HG03442 (cell line): Measurements from ENCODE around the gene BTF3L4.
"Not testable (repeated sequence)": the region's sequence is repeated elsewhere in the genome, so short reads cannot be mapped to it uniquely, and the experiment has no call there.

Experiments
- ATAC-seq: cut with Tn5 transposase; IDR thresholded peaks from one replicate; pipeline ENCODE4 v1.9.1; 2021; ENCODE audit warnings: mild to moderate bottlenecking, moderate library complexity; ENCODE audit not compliant: unreplicated experiment

Gene BTF3L4

GRCh38 chr1:52056163-52056936, at the start of gene BTF3L4:
Gene BTF3L4, plus strand, starts transcription at chr1:52056295. Its CDS starts 3,553 bp downstream, at chr1:52059848.
- peak; percentile 84 for ATAC-seq

GRCh38 chr1:52007215-52008002, 48.7 kb upstream of the BTF3L4 start:
- no peak for ATAC-seq

GRCh38 chr1:52008071-52008809, 47.9 kb upstream of the BTF3L4 start:
- no peak for ATAC-seq

GRCh38 chr1:52022133-52022532, 34.0 kb upstream of the BTF3L4 start:
- ATAC-seq: no peak

- no peak for ATAC-seq
These were observed 29.8 kb upstream of the BTF3L4 start for GRCh38 chr1:52026278-52026677.

- ATAC-seq: no peak
These were observed 27.8 kb upstream of the BTF3L4 start for GRCh38 chr1:52028328-52028727.

- ATAC-seq: not testable (repeated sequence)
These were observed 27.3 kb upstream of the BTF3L4 start for GRCh38 chr1:52028839-52029238.

GRCh38 chr1:52032124-52032784, 23.8 kb upstream of the BTF3L4 start:
- peak; percentile 32 for ATAC-seq

- peak; percentile 27 for ATAC-seq
These were observed 23.3 kb upstream of the BTF3L4 start for GRCh38 chr1:52032785-52033131.

- ATAC-seq: peak; percentile 86
These were observed 22.7 kb upstream of the BTF3L4 start, which contains the start of gene KTI12 for GRCh38 chr1:52033190-52034049. Gene KTI12, minus strand, starts transcription at chr1:52033810. Its CDS starts 49 bp downstream, at chr1:52033761.

- ATAC-seq: no peak
These were observed 22.1 kb upstream of the BTF3L4 start for GRCh38 chr1:52034050-52034384.

GRCh38 chr1:52037402-52037814, 18.7 kb upstream of the BTF3L4 start:
- no peak for ATAC-seq

- no peak for ATAC-seq
These were observed 18.2 kb upstream of the BTF3L4 start for GRCh38 chr1:52037909-52038308.

- no peak for ATAC-seq
These were observed 14.4 kb upstream of the BTF3L4 start for GRCh38 chr1:52041551-52042185.

GRCh38 chr1:52045236-52045635, 10.9 kb upstream of the BTF3L4 start:
- ATAC-seq: no peak

- ATAC-seq: not testable (repeated sequence)
These were observed 10.4 kb upstream of the BTF3L4 start for GRCh38 chr1:52045666-52046195.

GRCh38 chr1:52049337-52049736, 6.8 kb upstream of the BTF3L4 start:
- ATAC-seq: not testable (repeated sequence)

GRCh38 chr1:52053862-52054261, 2.2 kb upstream of the BTF3L4 start:
- ATAC-seq: no peak

GRCh38 chr1:52054496-52055065, 1.5 kb upstream of the BTF3L4 start:
- ATAC-seq: no peak
